SK-N-SH (cell line): ENCODE results near the gene KRTAP10-7.

ENCODE experiments used
- MEF2A ChIP-seq: IDR thresholded peaks from 2 replicates; pipeline ENCODE4 v1.4.0; 2012; ENCODE audit warnings: low read depth, borderline replicate concordance
- MXI1 ChIP-seq: IDR thresholded peaks from 2 replicates; pipeline ENCODE4 v1.6.1; 2012; ENCODE audit warnings: mild to moderate bottlenecking, low read depth, low read length, improper control_type of control experiment
- RXRA ChIP-seq: IDR thresholded peaks from 2 replicates; pipeline ENCODE4 v1.4.0; 2012; ENCODE audit warnings: low read depth, mild to moderate bottlenecking, borderline replicate concordance
- TAF1 ChIP-seq: IDR thresholded peaks from 2 replicates; pipeline ENCODE4 v1.6.1; 2012; ENCODE audit warnings: low read depth, mild to moderate bottlenecking, low read length, moderate library complexity, borderline replicate concordance
- TF ChIP-seq, protein P1 (sequence below): fragments of 150-350 bp; IDR thresholded peaks from 2 replicates; pipeline ENCODE4 v1.6.1; 2017; ENCODE audit warnings: antibody characterized with exemption, low read length, low read depth, borderline replicate concordance
- TF ChIP-seq, protein P2 (sequence below): fragments of 200-600 bp; sonication (generic); IDR thresholded peaks from 2 replicates; pipeline ENCODE4 v1.6.1; 2017; ENCODE audit warnings: antibody characterized with exemption, mild to moderate bottlenecking, moderate library complexity

GRCh38 chr21:44576025-44576420 lies 24.4 kb upstream of the KRTAP10-7 start:
- TF ChIP-seq, protein P1, sequence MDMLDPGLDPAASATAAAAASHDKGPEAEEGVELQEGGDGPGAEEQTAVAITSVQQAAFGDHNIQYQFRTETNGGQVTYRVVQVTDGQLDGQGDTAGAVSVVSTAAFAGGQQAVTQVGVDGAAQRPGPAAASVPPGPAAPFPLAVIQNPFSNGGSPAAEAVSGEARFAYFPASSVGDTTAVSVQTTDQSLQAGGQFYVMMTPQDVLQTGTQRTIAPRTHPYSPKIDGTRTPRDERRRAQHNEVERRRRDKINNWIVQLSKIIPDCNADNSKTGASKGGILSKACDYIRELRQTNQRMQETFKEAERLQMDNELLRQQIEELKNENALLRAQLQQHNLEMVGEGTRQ = no peak
- TF ChIP-seq, protein P2, sequence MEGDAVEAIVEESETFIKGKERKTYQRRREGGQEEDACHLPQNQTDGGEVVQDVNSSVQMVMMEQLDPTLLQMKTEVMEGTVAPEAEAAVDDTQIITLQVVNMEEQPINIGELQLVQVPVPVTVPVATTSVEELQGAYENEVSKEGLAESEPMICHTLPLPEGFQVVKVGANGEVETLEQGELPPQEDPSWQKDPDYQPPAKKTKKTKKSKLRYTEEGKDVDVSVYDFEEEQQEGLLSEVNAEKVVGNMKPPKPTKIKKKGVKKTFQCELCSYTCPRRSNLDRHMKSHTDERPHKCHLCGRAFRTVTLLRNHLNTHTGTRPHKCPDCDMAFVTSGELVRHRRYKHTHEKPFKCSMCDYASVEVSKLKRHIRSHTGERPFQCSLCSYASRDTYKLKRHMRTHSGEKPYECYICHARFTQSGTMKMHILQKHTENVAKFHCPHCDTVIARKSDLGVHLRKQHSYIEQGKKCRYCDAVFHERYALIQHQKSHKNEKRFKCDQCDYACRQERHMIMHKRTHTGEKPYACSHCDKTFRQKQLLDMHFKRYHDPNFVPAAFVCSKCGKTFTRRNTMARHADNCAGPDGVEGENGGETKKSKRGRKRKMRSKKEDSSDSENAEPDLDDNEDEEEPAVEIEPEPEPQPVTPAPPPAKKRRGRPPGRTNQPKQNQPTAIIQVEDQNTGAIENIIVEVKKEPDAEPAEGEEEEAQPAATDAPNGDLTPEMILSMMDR = no peak
- TF ChIP-seq TAF1 = no peak
- TF ChIP-seq MEF2A = no peak
- TF ChIP-seq RXRA = no peak
- TF ChIP-seq MXI1 = no peak
